Measurements from ENCODE around the gene CHRM1. TPM values are rescaled to one million over a fixed set of nuclear protein-coding genes. Genes with fewer than 3 reads are reported as not detected.
"Not testable (repeated sequence)": the region's sequence is repeated elsewhere in the genome, so short reads cannot be mapped to it uniquely, and the experiment has no call there.

CHRM1 gene, protein sequence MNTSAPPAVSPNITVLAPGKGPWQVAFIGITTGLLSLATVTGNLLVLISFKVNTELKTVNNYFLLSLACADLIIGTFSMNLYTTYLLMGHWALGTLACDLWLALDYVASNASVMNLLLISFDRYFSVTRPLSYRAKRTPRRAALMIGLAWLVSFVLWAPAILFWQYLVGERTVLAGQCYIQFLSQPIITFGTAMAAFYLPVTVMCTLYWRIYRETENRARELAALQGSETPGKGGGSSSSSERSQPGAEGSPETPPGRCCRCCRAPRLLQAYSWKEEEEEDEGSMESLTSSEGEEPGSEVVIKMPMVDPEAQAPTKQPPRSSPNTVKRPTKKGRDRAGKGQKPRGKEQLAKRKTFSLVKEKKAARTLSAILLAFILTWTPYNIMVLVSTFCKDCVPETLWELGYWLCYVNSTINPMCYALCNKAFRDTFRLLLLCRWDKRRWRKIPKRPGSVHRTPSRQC
- total RNA-seq, result not detected

GRCh38 chr11:62921201-62921572, at the start of gene CHRM1:
Gene CHRM1 (minus strand): TSS chr11:62921363. CDS start chr11:62911100, 10,263 bp downstream.
- ATAC-seq, result no peak
- no peaks in the 10 kb centered on the region for H3K36me3 Mint-ChIP-seq (ENCODE audit: low read depth)
- intact Hi-C loops (cut with DNase I, micrococcal nuclease), result loop anchor here in 1 of 2 experiments (5.0 kb wide), 1 partner anchor 101 kb away; no protein-coding TSS in a partner anchor
- H3K4me1 Mint-ChIP-seq, result peaks cover 29% of the 10 kb centered on the region
- no peak within 1 kb of the TSS for H3K4me3 Mint-ChIP-seq
- DNase-seq, result no peak
- no peak within 1 kb of the TSS for H3K27ac Mint-ChIP-seq
- CTCF ChIA-PET, result interaction anchor here (0.6 kb wide), 1 partner anchor 15 kb away, joined by 5 read pairs; no protein-coding TSS in a partner anchor
- H3K27me3 Mint-ChIP-seq, result peaks cover 43% of the 10 kb centered on the region
- POLR2A ChIA-PET, result no interaction called here
- no peaks in the 10 kb centered on the region for H3K9me3 Mint-ChIP-seq (ENCODE audit: low read depth)

DNA sequence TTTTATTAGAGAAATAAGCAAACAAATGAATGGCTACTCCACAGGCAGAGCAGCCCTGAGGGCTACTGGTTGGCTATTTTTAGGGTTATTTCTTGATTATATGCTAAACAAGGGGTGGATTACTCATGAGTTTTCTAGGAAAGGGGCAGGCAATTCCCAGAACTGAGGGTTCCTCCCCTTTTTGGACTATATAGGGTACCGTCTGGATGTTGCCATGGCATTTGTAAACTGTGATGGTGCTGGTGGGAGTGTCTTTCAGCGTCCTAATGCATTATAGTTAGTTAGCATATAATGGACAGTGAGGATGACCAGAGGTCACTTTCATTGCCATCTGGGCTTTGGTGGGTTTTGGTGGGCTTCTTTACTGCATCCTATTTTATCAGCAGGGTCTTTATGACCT, 44.4 kb upstream of the CHRM1 start:
- ATAC-seq, result no peak
- intact Hi-C loops (cut with DNase I, micrococcal nuclease), result no loop called here
- Mint-ChIP-seq H3K4me3 (no peak overlapping the region), H3K4me1 (no peaks in the 10 kb centered on the region), H3K36me3 (ENCODE audit: low read depth) (no peaks in the 10 kb centered on the region), H3K27ac (no peak overlapping the region), H3K9me3 (ENCODE audit: low read depth) (no peaks in the 10 kb centered on the region), H3K27me3 (peaks cover 12% of the 10 kb centered on the region)
- POLR2A ChIA-PET, result no interaction called here
- DNase-seq, result no peak
- CTCF ChIA-PET, result interaction anchor here (2.0 kb wide), 1 partner anchor 60 kb away, joined by 7 read pairs; no protein-coding TSS in a partner anchor

DNA sequence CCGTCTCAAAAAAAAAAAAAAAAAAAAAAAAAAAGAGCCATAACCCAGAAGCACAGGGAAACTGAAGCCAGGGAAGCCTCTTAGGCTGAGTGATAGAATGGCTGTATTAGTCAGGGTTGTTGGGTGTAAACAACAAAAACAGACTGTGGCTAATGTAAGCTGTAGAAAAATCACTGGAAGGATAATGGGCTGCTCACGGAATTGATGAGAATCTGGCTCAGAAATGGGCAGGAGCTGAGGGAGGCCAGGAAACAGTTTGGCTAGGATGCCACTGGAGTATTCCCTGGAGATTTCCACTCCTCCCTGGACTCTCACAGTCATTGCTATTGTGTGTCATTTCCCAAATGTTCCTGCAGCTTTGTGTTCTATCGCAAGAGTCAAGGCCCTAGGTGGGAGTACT, 41.2 kb upstream of the CHRM1 start:
- ChIA-PET CTCF (interaction anchor here (0.6 to 1.5 kb wide), 5 partner anchors 9 to 157 kb away, joined by 3 to 4 read pairs (median 3); no protein-coding TSS in a partner anchor), POLR2A (no interaction called here)
- no peaks in the 10 kb centered on the region for H3K9me3 Mint-ChIP-seq (ENCODE audit: low read depth)
- H3K27me3 Mint-ChIP-seq, result peaks cover 7% of the 10 kb centered on the region
- DNase-seq (no peak), ATAC-seq (no peak)
- intact Hi-C loops (cut with DNase I, micrococcal nuclease), result no loop called here
- no peaks in the 10 kb centered on the region for H3K36me3 Mint-ChIP-seq (ENCODE audit: low read depth)
- no peaks in the 10 kb centered on the region for H3K4me1 Mint-ChIP-seq
- H3K27ac Mint-ChIP-seq, result no peak overlapping the region
- no peak overlapping the region for H3K4me3 Mint-ChIP-seq

DNA sequence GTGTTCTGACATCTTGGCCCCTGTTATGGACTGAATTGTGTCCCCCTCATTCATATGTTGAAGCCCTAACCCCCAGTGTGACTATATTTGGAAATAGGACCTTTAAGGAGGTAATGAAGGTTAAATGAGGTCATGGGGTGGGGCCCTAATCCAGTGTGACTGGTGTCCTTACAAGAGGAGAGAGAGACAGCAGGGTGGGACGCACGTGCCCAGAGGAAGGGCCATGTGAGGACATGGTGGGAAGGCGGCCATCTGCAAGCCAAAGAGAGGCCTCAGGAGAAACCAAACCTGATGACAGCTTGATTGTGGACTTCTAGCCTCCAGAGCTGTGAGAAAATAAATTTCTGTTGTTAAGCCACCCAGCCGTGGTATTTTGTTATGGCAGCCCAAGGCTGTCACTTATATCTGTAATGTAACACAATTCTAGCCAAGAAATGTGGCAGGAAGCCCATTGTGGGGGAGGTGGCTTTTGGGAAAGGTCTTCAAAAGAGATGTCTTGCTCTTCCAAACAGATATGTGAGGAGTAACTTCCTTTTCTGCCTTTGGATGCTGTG, 39.9 kb upstream of the CHRM1 start:
- H3K27me3 Mint-ChIP-seq, result peaks cover 2% of the 10 kb centered on the region
- no peak overlapping the region for H3K27ac Mint-ChIP-seq
- no peak overlapping the region for H3K4me3 Mint-ChIP-seq
- ChIA-PET CTCF (no interaction called here), POLR2A (no interaction called here)
- intact Hi-C loops (cut with DNase I, micrococcal nuclease), result no loop called here
- H3K9me3 Mint-ChIP-seq (ENCODE audit: low read depth), result no peaks in the 10 kb centered on the region
- no peaks in the 10 kb centered on the region for H3K4me1 Mint-ChIP-seq
- ATAC-seq (no peak), DNase-seq (no peak)
- H3K36me3 Mint-ChIP-seq (ENCODE audit: low read depth), result no peaks in the 10 kb centered on the region

- intact Hi-C loops (cut with DNase I, micrococcal nuclease), result no loop called here
- H3K27me3 Mint-ChIP-seq, result peaks cover 6% of the 10 kb centered on the region
- no peak for DNase-seq
- no peak for ATAC-seq
- no peaks in the 10 kb centered on the region for H3K4me1 Mint-ChIP-seq
- H3K4me3 Mint-ChIP-seq, result no peak overlapping the region
- no peak overlapping the region for H3K27ac Mint-ChIP-seq
- CTCF ChIA-PET, result interaction anchor here (0.7 kb wide), 1 partner anchor 13 kb away, joined by 3 read pairs; no protein-coding TSS in a partner anchor
- no peaks in the 10 kb centered on the region for H3K9me3 Mint-ChIP-seq (ENCODE audit: low read depth)
- no peaks in the 10 kb centered on the region for H3K36me3 Mint-ChIP-seq (ENCODE audit: low read depth)
- POLR2A ChIA-PET, result no interaction called here
Observed at GRCh38 chr11:62959422-62959980, 38.3 kb upstream of the CHRM1 start.

GRCh38 chr11:62958547-62959421, 37.6 kb upstream of the CHRM1 start:
- Mint-ChIP-seq H3K4me3 (no peak overlapping the region), H3K36me3 (ENCODE audit: low read depth) (no peaks in the 10 kb centered on the region), H3K27ac (no peak overlapping the region), H3K9me3 (ENCODE audit: low read depth) (no peaks in the 10 kb centered on the region), H3K27me3 (peaks cover 10% of the 10 kb centered on the region), H3K4me1 (no peaks in the 10 kb centered on the region)
- CTCF ChIA-PET, result interaction anchor here (0.7 kb wide), 1 partner anchor 12 kb away, joined by 3 read pairs; no protein-coding TSS in a partner anchor
- intact Hi-C loops (cut with DNase I, micrococcal nuclease), result no loop called here
- no peak for DNase-seq
- POLR2A ChIA-PET, result no interaction called here
- no peak for ATAC-seq

- H3K4me1 Mint-ChIP-seq, result no peaks in the 10 kb centered on the region
- no peak overlapping the region for H3K4me3 Mint-ChIP-seq
Observed at GRCh38 chr11:62957147-62957546, 36.0 kb upstream of the CHRM1 start.

DNA sequence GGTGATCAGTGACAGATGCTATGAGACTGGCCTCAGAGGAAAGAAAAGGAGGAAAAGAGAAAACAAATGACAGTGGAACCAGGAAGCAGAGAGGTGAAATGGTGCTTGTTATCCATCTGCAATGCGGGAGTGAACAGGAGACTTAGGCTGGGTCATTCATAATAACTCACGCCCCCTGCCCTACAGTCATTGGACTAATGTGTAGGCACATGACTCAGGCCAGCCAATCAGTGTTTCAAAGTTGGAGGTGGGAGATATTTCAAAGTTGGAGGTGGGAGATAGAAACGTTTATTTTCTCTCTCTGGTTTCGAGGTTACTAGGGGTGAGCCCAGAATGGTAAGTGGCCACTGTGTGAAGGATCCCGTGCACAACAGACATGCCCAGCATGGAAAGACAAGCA, 33.3 kb upstream of the CHRM1 start:
- H3K4me1 Mint-ChIP-seq, result no peaks in the 10 kb centered on the region
- POLR2A ChIA-PET, result no interaction called here
- CTCF ChIA-PET, result interaction anchor here (0.9 to 1.0 kb wide), 2 partner anchors 45 to 69 kb away, joined by 4 to 6 read pairs; no protein-coding TSS in a partner anchor
- no peak for ATAC-seq
- H3K27ac Mint-ChIP-seq, result no peak overlapping the region
- H3K36me3 Mint-ChIP-seq (ENCODE audit: low read depth), result no peaks in the 10 kb centered on the region
- H3K27me3 Mint-ChIP-seq, result peaks cover 11% of the 10 kb centered on the region
- H3K4me3 Mint-ChIP-seq, result no peak overlapping the region
- intact Hi-C loops (cut with DNase I, micrococcal nuclease), result no loop called here
- no peaks in the 10 kb centered on the region for H3K9me3 Mint-ChIP-seq (ENCODE audit: low read depth)
- no peak for DNase-seq

More at GRCh38 chr11:62957147-62957546, 36.0 kb upstream of the CHRM1 start:
- ChIA-PET CTCF (no interaction called here), POLR2A (no interaction called here)
- no peaks in the 10 kb centered on the region for H3K9me3 Mint-ChIP-seq (ENCODE audit: low read depth)
- no peak overlapping the region for H3K27ac Mint-ChIP-seq
- intact Hi-C loops (cut with DNase I, micrococcal nuclease), result no loop called here
- ATAC-seq, result no peak
- DNase-seq, result no peak
- H3K36me3 Mint-ChIP-seq (ENCODE audit: low read depth), result no peaks in the 10 kb centered on the region
- H3K27me3 Mint-ChIP-seq, result peaks cover 11% of the 10 kb centered on the region

DNA sequence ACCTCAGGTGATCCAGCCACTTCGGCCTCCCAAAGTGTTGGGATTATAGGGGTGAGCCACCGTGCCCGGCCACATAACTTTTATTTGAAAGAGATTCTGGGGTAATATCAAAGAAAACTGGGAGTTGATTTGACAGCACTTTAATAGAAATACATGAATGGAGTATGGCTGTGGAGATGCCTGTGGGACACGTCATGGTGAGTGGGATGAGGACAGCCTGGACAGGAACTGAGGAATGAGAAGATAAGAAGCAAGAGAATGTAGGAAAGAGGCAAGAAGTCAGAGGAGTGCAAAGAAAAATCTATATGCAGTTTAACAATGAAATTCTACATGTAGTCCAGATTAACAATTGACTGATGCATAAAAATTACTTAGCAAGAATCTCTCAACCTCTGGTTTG, 32.6 kb upstream of the CHRM1 start:
- no peaks in the 10 kb centered on the region for H3K36me3 Mint-ChIP-seq (ENCODE audit: low read depth)
- no peak overlapping the region for H3K4me3 Mint-ChIP-seq
- no peak overlapping the region for H3K27ac Mint-ChIP-seq
- no peak for ATAC-seq
- intact Hi-C loops (cut with DNase I, micrococcal nuclease), result no loop called here
- ChIA-PET POLR2A (no interaction called here), CTCF (no interaction called here)
- peaks cover 11% of the 10 kb centered on the region for H3K27me3 Mint-ChIP-seq
- no peak for DNase-seq
- no peaks in the 10 kb centered on the region for H3K4me1 Mint-ChIP-seq
- H3K9me3 Mint-ChIP-seq (ENCODE audit: low read depth), result no peaks in the 10 kb centered on the region

GRCh38 chr11:62948765-62949320, 27.7 kb upstream of the CHRM1 start:
- Mint-ChIP-seq H3K27ac (no peak overlapping the region), H3K36me3 (ENCODE audit: low read depth) (no peaks in the 10 kb centered on the region), H3K4me1 (no peaks in the 10 kb centered on the region), H3K4me3 (no peak overlapping the region), H3K9me3 (ENCODE audit: low read depth) (no peaks in the 10 kb centered on the region), H3K27me3 (peaks cover 13% of the 10 kb centered on the region)
- ChIA-PET POLR2A (no interaction called here), CTCF (interaction anchor here (2.0 kb wide), 1 partner anchor 43 kb away, joined by 6 read pairs; no protein-coding TSS in a partner anchor)
- intact Hi-C loops (cut with DNase I, micrococcal nuclease), result no loop called here
- ATAC-seq (no peak), DNase-seq (no peak)

DNA sequence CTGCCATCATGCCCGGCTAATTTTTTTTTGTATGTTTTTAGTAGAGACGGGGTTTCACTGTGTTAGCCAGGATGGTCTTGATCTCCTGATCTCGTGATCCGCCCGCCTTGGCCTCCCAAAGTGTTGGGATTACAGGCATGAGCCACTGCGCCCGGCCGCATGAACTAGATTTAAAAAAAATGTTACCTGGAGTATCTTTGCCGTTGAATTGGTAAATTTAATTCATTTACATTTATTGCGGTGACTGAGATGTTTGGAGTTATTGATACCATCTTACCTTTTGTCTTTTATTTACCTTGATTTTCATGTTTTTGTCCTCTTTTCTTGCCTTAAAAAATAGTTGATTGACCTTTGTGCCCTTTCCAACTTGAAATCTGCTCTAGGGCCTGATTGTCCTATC, 24.4 kb upstream of the CHRM1 start:
- DNase-seq; intact Hi-C loops (cut with DNase I, micrococcal nuclease); H3K36me3 Mint-ChIP-seq (ENCODE audit: low read depth); H3K4me1 Mint-ChIP-seq; H3K27ac Mint-ChIP-seq; H3K4me3 Mint-ChIP-seq; ATAC-seq; POLR2A ChIA-PET; H3K9me3 Mint-ChIP-seq (ENCODE audit: low read depth): not testable (repeated sequence)
- CTCF ChIA-PET, result interaction anchor here (1.3 kb wide), 1 partner anchor 22 kb away, joined by 4 read pairs; no protein-coding TSS in a partner anchor
- peaks cover 12% of the 10 kb centered on the region for H3K27me3 Mint-ChIP-seq

Measured in activated CD4-positive, alpha-beta T cell treated with anti-CD3 and anti-CD28 coated beads for 36 hours (primary cell).